Measurements from ENCODE around the gene CCM2.
A peak's percentile ranks its signal among the peaks of the same experiment; 100 is the strongest.

Gene CCM2

DNA sequence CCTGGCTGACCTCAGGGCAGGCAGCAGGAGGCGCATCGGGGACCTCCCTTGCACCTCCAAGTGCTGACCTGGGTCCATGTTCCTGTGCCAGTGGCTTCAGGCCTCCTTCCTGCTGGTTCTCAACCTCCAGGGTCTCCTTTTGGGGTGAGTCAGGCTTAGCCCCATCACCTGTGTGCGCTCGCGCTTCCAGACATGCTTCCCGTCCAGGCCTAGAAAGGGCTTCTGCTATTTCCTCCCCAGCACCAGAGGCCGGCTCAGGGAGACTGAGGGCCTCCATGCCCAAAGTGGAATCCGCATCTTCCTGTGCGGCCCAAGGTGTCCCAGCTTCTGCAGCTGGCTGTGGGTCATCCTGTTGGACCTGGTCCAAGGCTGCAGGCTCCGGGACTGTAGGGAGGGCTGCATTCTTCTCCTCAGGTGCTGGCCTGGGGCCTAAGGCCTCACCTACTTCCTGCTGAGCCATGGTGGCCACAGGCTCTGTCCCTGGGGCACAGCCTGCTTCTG is 82.9 kb downstream of the CCM2 start:
- DNase-seq (ENCODE audit: low spot score), result no peak

DNA sequence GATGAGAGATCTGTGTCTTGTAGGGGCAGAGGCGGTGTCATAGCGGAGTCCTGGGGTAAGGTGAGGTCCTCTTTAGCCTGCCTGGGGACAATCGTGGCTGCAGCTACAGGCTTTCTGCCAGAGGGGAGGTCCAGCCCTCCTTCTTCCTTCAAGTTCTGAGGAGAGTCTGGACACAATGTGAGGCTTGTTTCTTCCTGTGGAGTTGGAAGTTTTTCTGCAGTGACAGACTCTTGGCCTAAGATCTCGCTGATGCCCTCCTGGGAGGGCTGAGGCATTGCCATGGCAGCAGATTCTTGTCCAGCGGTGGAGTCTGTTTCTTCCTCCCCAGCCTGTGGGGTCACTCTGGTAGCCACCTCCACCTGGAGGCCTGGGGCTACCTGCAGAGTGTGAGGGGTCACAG is 84.3 kb downstream of the CCM2 start:
- DNase-seq (ENCODE audit: low spot score), result no peak

DNA sequence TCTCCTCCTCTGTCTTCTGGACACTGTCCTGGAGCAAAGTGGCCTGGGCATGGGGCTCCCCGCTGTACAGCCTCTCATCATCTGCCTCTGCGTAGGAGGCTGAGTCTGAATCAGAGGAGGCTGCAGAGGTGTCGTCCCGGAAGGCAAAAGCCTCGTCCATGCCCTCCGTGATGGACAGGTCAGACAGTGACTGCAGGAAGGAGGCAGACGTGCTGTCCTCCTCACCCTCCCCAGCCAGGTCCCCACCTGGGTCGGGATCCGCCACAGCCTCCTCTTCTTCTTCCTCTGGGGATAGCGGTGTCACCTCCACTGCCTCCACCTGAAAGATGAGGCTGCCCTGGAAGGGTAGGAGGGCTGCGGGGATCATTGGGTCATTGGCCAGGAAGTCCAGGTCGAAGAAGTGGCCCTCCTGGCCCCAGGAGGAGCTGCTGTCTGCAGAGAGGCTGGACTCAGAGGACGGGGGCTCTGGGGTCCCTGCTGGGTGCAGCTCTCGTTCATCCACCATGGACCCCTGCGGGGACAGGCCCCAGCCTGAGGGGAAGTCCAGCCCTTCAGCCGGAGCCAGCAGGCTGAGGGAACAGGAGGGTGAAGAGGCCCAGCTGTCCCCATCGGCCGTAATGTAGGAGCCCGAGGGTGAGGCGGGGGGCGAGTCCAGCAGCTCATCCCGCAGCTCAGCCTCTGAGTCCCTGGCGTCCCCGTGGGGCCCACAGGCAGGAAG is 85.1 kb downstream of the CCM2 start:
- no peak for DNase-seq (ENCODE audit: low spot score)

DNA sequence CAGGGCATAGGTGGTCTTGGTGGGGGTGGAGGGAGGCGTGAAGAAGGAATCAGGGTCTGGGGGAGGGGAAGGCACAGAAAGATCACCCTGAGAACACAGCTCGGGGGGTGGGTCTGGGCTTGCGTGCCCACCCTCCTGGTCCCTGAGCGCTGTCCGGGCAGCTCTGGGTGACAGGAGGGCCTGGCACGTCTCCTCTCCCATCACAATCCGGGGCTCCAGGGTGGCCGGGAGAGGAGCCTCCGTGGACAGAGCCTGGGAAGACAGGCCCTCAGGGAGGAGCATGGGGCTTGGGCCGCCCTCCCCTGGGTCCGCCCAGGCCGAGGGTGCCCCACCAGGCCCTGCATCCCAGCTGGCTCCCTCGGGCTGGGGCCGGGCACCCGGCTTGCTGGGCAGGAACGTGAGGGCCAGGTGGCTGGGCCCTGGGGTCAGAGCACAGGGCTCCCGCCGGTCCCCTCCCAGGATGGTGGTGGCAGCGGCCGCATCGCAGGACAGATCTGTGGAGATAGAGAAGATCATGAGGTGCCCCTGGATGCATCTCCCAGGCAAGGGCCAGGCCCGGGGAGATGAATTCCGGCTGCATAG is 85.7 kb downstream of the CCM2 start:
- DNase-seq (ENCODE audit: low spot score), result no peak

DNA sequence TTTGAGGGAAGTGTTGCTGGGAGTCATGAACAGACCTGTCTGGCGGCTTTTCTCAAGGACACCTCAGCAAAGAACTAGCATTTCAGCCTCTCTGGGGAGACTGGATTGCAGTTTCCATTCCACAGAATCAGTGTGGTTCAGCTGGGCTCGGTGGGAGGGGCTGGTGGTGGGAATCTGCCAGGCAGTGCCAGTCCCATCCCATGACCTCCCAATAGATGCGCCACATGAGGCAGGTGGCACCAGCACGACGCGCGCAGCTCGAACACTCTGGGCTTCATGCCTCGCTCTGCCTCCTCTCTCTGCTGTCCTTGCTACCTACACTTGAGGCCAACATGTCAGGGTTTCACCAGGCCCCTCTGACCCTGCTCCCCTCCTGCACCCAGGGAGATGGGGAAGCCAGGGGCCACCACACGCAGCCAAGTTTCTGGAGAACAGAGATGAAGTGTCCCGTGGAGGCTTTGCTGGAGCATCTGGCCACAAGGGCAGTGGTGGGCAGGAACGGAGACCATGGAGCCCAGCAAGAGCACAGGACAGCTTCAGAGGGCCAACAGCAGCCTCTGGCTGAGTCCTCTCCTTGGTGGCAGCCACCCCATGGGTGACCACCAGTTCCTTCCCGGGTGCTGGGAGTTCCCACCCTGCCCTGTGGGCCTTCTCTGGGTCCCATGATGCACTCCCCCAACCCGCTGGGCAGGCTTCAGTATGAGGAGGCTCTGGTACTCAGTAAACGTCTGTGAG is 86.5 kb downstream of the CCM2 start:
- no peak for DNase-seq (ENCODE audit: low spot score)

DNA sequence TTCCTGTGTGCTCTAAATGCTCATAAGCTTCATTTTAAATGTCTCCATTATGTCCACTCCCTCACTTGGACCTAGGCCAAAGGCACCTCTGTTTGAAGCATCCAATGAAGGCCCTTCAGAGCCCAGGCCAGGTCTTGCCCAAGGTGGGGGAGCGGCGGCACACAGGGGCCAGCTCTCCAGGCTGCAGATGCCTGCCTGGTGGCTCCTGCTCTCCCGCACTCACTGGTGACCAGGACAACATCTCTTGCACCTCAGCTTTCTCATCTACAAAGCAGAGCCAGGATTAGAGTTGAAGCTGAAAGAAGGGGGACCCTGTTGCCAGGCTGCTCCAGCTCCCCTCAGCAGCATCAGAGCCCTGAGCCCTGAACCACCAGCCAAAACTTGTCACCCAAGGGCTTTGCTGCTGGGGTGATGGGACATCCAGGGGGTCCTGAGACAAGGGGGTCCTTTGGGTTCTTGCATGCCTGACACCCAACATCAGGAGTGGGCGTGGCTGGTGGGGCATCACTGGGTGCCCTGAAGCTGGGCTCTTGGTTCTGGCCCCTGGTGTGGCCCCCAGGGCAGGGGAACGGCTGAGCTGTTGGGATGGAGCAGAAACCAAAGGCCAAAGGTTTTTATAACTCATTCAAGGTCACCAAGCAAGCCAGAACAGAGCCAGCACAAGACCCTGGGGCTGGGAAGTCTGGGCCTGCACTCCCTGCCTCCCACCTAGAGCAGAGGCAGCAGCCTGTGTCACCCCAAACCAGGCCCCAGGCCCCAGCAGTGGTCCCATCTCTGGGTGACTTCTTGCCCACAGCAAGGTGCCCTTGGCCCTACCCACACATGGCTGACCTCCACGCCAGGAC is 87.5 kb downstream of the CCM2 start:
- DNase-seq (ENCODE audit: low spot score), result no peak

DNA sequence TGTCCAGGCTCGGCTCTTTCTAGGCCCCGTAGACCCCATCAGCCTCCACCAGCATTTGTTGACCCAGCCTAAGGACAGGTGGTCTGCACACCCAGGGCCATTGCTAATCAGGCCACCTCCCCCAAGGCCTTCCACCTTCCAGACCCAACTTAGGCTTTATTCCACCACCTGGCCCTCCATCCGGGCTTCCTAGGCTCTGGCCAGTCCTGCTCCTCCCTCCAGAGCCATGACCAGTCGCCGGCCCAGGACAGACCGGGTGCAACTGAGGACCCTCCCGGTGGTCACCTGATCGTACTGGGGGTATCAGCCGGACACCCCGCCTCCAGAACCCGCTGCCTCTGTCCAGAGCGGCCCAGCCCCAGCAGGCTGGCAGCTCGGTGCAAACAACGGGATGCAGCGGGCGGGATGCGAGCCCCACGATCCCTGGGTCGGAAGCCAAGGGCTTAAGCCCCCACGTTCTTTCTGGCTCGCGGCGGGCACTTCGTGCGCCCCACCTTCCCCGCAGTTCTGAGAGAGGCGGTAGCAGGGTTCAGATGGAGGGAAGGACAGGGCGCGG is 88.2 kb downstream of the CCM2 start:
- DNase-seq (ENCODE audit: low spot score), result no peak

DNA sequence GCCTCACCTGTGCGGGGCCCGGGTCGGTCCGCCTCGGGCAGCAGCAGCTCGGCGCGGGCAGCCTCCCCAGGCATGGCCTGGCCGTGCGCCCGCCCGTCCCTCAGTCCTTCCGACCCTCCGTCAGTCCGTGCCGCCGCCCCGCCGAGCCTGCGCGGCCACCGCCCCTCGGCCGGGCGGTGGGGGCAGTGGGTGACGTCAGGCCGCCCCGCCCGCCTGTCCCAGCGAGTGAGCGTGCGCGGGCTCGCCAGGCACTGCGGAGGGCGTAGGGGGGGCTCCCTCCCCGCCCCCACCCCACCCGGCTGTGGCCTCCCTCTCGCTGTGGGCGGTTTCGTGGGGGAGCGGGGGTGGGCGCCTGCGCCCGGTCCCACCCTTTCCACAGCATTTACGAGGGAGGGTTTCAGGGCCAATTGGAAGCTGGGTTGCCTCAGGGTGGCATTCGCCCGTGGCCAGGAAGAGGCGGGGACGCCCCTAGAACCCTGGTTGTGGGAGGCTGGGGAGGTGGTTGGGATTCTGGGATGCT is 88.9 kb downstream of the CCM2 start, which contains the start of gene NACAD:
TSS of gene NACAD (minus strand) at position 149 of the 520 bp plus-strand sequence. CDS start at position 74, 75 bp downstream.
- DNase-seq (ENCODE audit: low spot score), result no peak

DNA sequence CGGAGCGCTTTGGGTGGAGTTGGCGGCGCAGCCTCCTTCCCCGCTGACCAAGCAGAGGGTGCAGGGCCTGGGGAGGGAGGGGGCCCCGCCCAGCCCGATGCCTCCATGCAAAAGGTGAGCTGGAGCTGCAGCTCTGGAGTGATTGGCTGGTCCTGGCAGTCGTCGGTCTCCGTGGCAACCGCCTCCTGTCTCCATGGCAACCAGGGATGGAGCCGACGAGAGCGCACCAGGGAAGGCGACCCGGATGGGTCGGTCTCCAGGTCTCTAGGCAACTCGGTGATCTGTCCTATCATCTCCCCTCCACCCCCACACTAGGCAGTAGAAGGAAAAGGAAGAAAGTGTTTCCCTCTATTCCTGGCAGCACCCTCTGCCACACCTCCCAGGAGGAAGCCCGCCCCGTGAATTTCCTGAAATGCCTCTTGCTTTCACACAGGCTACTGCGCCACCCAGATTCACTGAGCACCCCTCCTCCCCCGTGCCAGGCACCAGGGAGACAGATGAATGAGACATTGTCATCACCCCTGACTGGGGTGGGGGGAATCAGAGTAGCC is 89.4 kb downstream of the CCM2 start:
- peak; percentile 8 for DNase-seq (ENCODE audit: low spot score)

DNA sequence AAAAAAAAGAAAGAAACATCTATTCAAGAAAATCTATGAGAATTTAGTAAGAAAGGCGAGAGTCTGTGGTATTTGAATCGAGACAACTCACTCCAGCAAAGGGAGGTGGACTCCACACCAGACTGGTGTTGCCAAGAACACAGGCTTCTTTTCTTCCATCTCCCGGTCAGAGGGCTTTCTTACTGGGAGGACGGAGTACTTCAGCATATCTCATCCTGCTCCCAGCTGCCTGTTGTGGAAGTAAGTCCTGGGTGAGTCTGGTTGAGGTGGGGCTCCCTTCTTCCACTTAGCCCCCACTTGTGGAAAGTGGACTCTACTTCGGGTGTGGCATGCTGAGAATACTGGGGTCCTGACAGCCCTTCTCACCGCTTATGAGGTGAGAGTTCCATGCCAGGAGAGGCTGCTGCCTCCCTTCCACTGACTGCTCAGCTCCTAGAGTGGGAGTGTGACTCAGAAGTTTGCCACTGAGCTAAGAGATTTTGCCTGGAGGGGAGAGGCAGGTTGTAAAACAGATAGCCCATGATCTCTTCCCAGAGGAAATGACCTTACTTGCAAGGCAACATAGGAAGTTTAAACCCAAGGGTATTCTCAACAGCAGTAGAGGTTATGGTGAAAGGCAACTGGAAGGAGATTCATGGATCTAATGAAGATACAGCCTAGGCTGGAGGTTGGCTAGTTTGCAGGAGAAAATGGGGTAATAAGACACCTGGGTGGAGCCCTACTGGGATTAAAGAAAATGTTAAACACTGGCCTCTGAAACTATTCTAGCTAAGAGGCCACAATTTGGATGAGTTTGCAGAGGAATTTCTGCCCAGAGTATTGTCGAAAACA is 92.3 kb downstream of the CCM2 start:
- DNase-seq (ENCODE audit: low spot score), result no peak

DNA sequence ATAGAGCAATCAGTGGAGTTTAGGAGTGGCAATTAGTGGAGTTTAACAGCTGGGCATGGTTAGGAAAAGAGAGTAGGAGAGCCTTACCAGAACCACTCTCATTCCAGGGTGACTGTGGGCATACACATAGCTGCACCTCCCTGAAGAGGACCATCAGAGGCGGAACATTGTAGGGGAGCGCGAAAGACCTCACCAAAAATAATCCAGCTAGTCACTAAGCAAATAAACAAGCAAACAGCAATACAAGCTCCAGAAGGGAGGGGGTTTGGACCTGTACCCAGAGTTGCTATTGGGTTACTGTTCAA is 92.9 kb downstream of the CCM2 start:
- DNase-seq (ENCODE audit: low spot score), result no peak

DNA sequence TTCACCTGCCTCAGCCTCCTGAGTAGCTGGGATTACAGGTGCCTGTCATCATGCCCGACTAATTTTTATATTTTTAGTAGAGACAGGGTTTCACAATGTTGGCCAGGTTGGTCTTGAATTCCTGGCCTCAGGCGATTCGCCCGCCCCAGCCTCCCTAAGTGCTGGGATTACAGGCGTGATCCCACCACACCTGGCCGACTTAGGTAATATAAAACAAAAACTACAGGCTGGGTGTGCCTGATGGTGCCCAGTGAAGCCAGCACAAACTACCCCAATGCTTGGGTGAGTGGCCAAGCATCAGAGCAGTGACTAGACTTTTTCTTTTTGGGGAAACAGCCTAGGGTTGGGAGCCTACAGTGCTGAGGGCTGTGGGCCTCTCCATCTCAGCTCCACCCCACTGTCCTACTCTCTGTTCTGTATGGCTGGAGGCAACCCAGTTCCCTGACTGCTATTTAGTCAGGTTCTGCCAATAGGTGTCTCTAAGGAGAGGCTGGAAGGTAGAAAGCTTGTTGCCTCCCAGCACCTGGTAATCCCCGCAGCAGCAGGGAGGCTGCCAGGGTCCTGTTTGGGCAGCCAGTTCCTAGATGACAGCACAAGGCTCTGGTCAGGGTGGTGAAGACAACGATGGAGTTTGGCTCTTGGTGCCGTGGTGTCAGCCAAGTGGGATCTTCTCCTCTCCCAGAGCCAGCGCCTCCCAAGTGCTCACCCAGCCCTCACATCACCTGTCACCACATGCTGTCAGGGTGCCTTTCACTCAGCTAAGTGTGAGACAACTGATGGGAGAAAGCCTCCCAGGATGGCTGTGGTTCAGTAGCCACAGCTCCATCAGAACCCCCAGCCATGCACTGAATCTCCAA is 99.2 kb downstream of the CCM2 start:
- DNase-seq (ENCODE audit: low spot score), result no peak

DNA sequence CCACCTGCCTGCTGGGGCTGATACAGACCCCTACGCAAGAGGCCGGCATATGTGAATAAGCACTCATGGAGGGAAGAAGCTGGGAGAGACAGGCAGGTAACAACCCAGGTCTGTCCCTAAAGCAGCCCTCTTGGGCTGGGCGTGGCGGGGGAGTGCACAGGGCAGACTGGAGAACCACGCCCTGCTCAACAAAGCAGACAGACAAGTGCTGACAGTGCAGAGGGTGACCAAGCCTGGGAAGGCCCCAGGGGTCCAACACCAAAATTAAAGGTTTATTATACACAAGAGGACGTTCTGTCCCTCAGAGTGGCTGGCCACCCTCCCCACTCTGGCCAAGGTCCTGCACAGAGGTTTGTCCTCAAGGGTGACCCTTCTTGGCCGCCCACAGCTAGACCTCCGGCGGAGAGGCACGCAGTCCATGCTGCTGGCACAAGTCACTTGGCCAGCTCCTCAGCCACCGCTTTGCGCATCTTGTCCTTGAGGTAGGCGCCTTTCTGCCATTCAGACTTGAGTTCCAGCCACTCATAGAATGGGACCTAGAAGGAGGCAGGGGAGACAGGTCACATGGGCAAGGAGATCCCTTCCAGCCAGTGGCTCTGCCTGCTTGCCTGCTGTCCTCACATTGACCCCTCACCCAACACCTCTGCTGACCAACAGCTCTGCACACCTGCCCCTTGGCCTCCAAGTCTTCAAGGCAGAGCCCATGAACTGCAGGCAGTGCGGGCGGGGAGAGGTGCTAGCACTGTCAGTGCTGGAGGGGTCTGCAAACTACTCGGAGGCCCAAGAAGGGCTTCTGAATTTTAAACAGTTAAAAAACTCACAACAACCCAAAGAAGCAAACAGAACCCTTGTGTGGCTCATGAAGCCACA is 100.1 kb downstream of the CCM2 start:
- no peak for DNase-seq (ENCODE audit: low spot score)

DNA sequence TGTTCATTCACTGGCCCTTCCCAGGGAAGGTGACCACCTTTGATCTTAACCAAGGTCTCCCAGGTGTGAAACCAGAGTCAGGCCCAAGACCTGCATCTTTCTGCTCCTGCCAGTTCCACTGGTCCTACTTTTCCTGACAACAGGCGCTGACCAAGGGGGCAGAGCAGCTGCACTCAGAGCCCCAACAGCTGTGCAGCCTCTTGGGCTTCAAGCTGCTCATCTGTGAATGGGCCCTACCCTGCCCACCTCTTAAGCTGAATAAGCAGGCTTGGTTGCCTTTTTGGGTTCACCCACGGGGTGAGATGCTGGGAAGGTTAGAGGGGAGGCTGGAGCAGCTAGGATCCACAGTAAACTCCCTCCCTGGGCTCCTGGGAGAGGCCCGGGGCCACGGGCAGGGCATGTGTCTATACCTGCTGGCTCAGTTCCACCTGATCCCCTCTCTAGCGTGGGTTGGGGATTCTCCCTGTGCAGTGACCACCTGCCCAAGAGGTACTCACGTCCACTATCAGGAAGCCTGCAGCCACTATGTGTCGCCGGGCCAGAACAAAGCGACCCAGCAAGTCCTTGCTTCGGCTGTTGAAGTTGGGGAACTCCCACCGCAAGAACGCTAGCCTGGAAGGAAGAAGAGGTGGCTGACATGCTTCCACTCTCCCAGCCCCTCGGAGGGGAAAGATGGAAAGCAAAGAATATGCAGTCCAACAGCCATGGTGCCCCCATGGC is 100.9 kb downstream of the CCM2 start:
- DNase-seq (ENCODE audit: low spot score), result no peak

DNA sequence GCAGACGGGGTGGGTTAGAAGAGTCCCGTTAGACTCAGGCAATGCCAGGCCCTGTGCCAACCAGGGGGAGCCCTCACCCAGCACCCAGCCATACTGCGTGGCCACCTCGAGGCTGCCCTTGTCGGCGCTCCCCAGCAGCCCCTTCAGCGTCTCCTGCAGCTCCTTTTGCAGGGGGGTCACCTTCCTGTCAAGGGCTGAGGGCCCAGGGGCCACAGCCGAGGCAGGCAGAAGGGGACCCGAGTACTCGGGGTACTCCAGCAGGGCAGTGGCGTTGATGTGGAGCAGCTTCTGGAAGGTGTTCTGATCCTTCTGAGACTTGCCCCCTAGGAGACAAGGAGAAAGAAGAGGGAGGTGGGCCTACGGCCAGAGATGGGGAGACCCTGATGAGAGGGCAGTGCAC is 101.7 kb downstream of the CCM2 start:
- DNase-seq (ENCODE audit: low spot score), result no peak

DNA sequence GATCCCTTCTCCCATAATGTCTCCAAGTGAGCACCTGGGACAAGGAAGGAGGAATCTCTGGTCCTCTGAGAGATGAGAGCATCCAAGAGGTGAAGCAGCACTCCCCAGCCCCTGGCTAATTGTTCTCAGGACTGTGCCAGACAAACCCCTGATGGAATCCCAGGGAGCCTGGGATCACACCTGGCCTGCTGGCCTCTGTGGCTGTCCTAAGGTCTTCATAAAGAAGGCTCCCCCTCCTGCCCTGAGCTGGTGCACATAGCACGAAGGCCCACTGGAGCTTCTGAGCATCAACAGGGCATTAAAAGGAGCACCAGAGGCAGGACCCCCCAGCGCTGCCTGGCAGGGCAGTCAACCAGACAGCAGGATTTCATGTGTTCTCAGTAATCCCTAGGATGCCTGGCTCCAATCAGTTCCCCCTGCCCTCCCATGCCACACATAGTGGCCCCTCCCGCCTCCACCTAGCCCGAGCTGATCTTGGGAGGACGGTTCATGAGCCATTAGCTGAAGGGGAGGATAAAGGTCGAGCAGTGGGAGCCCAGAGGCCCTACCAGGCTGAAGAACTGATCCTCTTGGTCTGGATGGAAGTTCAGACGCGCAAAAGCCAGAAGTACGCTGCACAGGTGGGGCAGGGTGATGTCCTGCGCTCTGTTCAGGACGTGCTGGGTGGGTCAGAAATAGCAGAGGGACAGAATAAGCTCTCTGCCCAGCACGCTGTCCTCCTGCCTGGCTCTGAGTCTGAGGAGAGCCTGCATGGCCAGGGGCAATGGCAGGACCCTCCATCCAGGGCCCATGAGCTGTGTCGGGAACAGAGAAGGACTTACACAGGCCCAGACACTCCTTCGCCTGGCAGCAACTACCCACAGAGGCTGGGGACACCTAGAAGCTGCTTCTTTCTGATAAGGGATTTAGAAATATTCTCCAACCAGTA is 103.0 kb downstream of the CCM2 start:
- DNase-seq (ENCODE audit: low spot score), result no peak
